GM19468 (cell line): ENCODE measurements around the gene C15orf39.

Source experiments
- ATAC-seq: cut with Tn5 transposase; IDR thresholded peaks from one replicate; pipeline ENCODE4 v1.9.1; 2021; ENCODE audit warnings: mild to moderate bottlenecking, moderate library complexity, moderate number of reproducible peaks; ENCODE audit not compliant: unreplicated experiment; ENCODE audit errors: extremely low read depth

Gene C15orf39

GRCh38 chr15:75195122-75195765 is 6.4 kb upstream of the C15orf39 start:
- ATAC-seq = no peak

DNA sequence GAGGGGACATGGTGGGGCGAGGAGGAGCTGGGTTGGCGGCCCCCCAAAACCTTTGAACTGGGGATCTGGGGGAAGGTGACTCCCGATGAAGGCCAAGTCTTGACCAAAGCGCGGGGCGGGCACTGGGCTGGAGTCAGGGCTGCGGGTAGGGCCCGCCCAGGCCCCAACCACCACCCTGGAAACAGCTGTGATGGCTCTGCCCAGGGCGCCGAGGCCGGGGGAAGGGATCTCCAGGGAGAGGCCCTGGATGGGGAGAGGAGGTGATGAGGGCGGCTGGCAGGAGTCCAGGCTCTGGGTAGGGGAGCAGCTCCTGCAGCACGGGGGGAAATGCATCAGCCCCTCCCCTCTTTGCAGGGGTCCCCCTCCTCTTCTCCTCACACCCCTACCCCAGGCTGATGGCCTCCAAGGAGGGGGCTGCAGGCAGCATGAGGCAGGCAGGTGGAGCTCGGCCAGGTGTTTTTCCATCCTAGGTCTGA is 5.9 kb upstream of the C15orf39 start:
- no peak for ATAC-seq

- ATAC-seq = no peak
Measured at GRCh38 chr15:75197062-75197630, 4.5 kb upstream of the C15orf39 start.

- ATAC-seq = no peak
Measured at GRCh38 chr15:75198560-75199356, 2.9 kb upstream of the C15orf39 start.

DNA sequence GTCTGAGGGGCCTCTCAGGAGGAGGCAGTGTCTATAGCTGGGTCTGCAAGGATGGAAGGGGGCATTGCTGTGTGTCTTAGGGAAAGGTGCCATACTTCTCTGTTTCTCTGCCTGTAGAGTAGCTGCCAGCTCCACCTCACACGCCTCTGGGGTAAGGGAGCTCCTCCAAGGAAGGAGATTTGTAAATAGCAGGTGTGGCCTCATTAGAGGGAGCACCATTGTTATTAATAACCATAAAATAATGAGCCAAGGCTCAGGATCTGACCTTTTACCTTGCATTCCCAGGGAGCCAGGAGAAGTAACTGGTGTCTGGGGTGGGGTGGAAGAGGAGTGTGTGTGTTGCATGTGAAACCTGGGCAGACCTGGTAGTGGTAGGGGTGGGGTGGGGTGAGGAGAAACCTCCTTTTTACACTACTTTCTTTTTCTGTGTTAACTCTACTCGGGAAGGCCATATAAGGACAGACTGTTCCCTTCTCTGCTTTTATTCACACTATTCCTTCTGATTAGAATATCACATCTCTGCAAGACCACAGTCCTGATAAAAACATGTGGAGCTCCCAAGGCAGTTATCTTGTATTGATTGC is 2.2 kb upstream of the C15orf39 start:
- ATAC-seq = no peak

GRCh38 chr15:75200391-75200764 is 1.3 kb upstream of the C15orf39 start:
- no peak for ATAC-seq

DNA sequence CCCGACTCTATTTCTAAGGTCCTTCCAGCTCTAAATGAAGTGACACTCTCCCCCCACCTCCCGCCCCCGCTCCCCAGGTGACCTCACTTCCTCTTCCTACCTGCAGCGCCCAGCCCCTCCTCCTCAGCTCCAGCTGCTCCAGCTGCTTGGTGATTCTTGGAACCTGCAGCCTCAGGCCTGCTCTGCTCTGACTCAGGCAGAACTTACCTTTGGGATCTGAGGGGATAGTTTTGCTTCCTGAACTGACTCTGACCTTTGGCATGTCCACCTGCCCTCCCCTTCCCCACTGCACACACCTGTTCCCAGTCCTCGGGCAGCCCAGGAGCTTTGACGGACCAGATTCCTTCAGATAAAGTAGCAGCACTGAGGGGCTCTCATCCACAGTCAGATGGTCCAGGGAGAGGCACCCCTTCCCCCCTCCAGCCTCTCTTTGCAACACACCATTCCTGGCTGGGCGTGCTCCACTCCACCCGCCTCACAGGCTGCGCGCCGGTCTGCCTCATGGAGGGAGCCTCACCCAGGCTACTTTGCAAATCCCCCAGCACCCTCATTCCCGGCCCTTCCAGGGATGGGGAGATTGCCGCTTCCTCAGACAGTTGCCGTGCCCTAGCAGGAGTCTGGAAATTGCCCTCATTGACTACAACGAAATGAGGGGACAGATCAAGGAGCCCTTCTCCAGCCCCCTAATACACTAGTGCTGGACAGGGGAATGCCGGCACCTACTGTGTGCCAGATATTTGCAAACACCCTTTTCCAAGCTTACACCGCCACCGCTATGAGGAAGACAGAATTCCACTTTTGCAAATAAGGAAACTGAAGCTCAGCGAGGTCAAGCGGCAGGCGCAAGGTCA is 692 bp upstream of the C15orf39 start:
- no peak for ATAC-seq

- ATAC-seq = peak; percentile 1
Measured at GRCh38 chr15:75202251-75203016, 752 bp downstream of the C15orf39 start.

- ATAC-seq = no peak
Measured at GRCh38 chr15:75203017-75203907, 1.6 kb downstream of the C15orf39 start.

DNA sequence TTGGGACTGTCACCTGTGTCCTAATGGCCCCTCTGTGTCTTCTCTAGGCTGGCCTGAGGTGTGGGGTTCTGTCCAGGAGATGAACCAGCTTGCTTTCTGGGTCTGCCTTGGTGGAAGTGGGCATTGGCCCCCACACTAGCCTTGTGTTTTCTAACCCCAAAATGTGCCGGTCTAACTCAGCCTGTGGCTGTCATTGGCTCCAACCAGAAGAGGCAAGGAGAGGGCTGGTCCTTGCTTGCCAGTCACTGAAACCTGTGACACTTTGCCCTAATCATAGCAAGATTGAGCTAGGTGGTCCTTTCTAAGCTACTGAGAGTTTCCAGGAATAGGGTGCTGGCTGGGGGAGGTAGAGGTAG is 2.2 kb downstream of the C15orf39 start:
- no peak for ATAC-seq

- ATAC-seq = no peak
Measured at GRCh38 chr15:75204340-75205063, 2.8 kb downstream of the C15orf39 start.

DNA sequence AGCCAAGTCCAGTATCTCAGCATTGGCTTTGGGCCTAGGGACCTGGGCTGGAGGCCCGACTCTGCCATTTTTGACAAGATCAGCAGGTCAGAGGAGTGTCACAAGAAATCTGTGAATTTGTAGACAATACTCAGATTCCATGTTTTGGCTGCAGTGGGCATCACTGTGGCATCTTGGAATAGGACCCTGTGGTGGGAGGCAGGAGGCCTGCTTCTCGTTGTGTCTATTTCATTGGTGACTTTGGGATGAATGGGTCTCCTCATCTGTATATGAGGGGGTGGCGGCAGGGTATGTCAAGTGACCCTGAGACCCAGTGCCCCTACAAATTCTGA is 3.3 kb downstream of the C15orf39 start:
- no peak for ATAC-seq

GRCh38 chr15:75206006-75206405 is 4.3 kb downstream of the C15orf39 start:
- no peak for ATAC-seq

DNA sequence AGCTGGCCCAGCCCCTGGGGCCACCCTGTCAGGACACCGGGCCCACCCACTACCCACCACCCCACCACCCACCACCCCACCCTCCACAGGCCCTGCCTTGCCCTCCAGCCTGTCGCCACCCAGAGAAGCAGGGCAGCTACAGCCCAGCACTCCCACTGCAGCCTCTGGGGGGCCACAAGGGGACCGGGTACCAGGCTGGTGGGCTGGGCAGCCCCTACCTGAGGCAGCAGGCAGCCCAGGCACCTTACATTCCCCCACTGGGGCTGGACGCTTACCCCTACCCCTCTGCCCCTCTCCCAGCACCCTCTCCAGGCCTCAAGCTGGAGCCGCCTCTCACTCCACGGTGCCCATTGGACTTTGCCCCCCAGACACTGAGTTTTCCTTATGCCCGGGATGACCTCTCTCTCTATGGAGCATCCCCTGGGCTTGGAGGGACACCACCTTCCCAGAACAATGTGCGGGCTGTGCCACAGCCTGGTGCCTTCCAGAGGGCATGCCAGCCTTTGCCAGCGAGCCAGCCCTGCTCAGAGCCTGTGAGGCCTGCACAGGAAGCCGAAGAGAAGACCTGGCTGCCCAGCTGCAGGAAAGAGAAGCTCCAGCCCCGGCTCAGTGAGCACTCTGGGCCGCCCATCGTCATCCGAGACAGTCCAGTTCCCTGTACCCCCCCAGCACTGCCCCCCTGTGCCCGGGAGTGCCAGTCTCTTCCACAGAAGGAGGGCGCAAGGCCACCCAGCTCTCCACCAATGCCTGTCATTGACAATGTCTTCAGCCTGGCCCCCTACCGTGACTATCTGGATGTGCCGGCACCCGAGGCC is 5.3 kb downstream of the C15orf39 start:
- ATAC-seq = no peak

DNA sequence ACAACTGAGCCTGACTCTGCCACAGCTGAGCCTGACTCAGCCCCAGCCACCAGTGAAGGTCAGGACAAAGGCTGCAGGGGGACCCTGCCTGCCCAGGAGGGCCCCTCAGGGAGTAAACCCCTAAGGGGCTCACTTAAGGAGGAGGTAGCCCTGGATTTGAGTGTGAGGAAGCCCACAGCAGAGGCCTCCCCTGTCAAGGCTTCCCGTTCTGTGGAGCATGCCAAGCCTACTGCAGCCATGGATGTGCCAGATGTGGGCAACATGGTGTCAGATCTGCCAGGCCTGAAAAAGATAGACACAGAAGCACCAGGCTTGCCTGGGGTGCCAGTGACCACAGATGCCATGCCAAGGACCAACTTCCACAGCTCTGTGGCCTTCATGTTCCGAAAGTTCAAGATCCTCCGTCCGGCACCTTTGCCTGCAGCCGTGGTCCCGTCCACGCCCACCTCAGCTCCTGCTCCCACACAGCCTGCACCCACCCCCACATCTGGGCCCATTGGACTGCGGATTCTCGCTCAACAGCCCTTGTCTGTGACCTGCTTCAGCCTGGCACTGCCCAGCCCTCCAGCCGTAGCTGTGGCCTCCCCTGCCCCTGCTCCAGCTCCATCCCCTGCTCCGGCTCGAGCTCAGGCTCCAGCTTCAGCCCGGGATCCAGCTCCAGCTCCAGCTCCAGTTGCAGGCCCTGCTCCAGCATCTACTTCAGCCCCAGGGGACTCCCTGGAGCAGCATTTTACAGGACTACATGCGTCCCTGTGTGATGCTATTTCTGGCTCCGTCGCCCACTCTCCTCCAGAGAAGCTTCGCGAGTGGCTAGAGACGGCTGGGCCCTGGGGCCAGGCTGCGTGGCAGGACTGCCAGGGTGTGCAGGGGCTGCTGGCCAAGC is 6.2 kb downstream of the C15orf39 start:
- ATAC-seq = no peak
